Fibroblast of lung (primary cell): Measurements from ENCODE around the gene MATN1.
"Not testable (repeated sequence)": the region's sequence is repeated elsewhere in the genome, so short reads cannot be mapped to it uniquely, and the experiment has no call there.

ENCODE experiments used
- CTCF ChIP-seq, 2 donors: IDR thresholded peaks in 1 of 2; conservative IDR thresholded peaks in 1 of 2; 1 replicate in 1 of 2; 2 replicates in 1 of 2; pipeline ENCODE4 v1.5.1; 2011 to 2012; ENCODE audit warnings: low read length in 2 of 2, control low read depth in 1 of 2, inconsistent platforms in 1 of 2, low read depth in 1 of 2, mild to moderate bottlenecking in 1 of 2
- EZH2 ChIP-seq: IDR thresholded peaks from 2 replicates; pipeline ENCODE4 v1.5.1; 2012; ENCODE audit warnings: low read length, control low read depth, mild to moderate bottlenecking; ENCODE audit errors: missing control alignments

DNA sequence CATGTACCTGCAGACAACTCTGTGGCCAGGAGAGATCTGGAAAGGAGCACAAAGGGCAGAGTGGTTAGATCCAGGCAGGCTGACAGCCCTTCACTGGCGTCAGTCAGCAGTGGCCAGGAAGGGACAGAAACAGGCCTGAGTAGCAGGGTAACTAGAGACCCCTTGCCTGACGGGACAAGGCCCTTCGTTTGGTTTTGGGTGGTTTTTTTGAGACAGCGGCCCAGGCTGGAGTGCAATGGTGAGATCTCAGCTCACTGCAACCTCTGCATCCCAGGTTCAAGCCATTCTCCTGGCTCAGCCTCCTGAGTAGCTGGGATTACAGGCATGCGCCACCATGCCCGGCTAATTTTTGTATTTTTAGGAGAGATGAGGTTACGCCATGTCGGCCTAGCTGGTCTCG, 34.9 kb downstream of the MATN1 start:
- not testable (repeated sequence) for TF ChIP-seq EZH2; CTCF (conservative IDR thresholded peaks at IDR 0.05 in 1 of 2, IDR thresholded peaks at IDR 0.05 in 1 of 2; ENCODE audit: low read depth in 1 of 2, low read length in 2 of 2)
